Measurements from ENCODE around the gene ATXN7.

Gene ATXN7

GRCh38 chr3:64002233-64002632 is 138.6 kb downstream of the ATXN7 start:
- TF ChIP-seq, protein P1, sequence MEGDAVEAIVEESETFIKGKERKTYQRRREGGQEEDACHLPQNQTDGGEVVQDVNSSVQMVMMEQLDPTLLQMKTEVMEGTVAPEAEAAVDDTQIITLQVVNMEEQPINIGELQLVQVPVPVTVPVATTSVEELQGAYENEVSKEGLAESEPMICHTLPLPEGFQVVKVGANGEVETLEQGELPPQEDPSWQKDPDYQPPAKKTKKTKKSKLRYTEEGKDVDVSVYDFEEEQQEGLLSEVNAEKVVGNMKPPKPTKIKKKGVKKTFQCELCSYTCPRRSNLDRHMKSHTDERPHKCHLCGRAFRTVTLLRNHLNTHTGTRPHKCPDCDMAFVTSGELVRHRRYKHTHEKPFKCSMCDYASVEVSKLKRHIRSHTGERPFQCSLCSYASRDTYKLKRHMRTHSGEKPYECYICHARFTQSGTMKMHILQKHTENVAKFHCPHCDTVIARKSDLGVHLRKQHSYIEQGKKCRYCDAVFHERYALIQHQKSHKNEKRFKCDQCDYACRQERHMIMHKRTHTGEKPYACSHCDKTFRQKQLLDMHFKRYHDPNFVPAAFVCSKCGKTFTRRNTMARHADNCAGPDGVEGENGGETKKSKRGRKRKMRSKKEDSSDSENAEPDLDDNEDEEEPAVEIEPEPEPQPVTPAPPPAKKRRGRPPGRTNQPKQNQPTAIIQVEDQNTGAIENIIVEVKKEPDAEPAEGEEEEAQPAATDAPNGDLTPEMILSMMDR (IDR thresholded peaks at IDR 0.05; ENCODE audit: borderline replicate concordance, insufficient read depth, low read depth, low read length) = no peak
- H3K4me3 ChIP-seq (ENCODE audit: low read depth, low read length) = no peak overlapping the region

DNA sequence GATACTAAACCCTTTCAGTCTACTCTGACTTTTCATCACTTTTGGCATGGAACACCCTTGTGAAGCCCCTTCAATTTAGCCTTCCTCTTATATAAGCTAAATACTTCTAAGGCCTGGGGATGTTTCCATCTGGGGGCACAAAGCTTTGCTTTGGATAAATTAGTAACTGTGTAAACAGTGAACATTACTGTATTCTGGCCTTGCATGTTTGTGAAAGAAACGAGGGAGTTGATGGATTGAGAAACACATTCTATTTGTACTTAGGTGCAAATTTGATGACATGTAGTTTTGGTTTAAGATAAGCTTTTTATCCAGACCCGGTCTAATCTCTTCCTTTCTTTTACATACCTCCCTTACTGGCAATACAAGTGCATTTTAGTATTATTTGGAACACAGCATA is 139.9 kb downstream of the ATXN7 start:
- no peak overlapping the region for H3K4me3 ChIP-seq (ENCODE audit: low read depth, low read length)
- TF ChIP-seq, protein P1 (IDR thresholded peaks at IDR 0.05; ENCODE audit: borderline replicate concordance, insufficient read depth, low read depth, low read length) = no peak

GRCh38 chr3:64008017-64008416 is 144.3 kb downstream of the ATXN7 start:
- no peak overlapping the region for H3K4me3 ChIP-seq (ENCODE audit: low read depth, low read length)
- TF ChIP-seq, protein P1 (IDR thresholded peaks at IDR 0.05; ENCODE audit: borderline replicate concordance, insufficient read depth, low read depth, low read length) = no peak

DNA sequence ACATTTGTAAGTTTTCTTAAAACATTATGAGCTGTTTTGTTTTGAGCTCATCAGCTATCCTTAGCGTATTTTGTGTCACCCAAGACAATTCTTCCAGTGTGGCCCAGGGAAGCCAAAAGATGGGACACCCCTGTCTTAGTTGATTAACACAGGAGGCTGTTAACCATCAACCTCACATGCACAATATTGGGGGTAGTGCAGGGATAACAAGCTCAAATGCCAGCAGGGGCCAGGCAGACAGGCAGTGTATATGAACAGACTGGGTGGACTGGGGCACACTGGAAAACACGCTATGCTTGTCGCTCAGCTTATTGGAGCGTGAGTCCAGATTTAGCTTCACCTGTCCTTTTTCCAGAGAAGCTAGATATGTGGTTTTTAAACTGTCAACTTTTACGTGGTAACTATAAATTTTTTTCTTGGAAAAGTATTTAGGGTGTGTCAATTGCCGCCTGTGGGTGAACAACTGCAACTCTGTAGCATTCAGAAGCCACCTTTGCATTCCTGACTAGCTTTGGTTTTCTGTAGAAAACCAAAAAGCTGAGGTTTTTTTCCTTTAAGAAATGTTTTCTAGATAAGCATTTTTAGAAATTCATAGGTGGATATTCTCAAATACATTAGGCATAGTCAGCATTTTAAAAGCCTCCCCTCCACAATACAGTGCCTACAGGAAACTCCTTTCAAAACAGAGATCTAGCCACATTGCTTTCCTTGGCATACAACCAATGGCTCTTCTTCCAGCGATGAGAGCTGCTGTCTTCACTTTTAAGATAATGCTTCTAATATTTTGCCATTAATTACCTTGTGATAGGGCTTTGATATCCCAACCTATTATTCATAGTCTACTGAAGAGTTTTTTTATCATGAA is 145.1 kb downstream of the ATXN7 start:
- no peak overlapping the region for H3K4me3 ChIP-seq (ENCODE audit: low read depth, low read length)
- TF ChIP-seq, protein P1 (IDR thresholded peaks at IDR 0.05; ENCODE audit: borderline replicate concordance, insufficient read depth, low read depth, low read length) = no peak

DNA sequence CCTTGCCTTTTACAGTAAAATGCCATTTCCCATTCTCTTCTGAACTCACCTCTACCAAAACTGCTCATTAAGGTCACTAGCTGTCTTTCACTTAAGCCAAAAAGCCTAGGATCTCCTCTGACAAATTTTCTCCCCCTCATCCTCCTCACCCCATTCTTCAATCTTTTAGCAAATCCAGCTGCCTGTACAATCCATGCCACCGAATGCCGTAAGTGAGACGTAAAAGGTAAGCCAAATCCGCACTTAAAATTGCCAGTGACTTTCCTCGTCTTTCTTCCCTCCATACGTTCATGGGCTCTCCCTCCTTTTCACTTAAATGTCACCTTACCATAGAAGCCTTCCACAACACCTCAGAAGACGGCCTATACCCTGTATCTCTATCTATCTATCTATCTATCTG is 145.9 kb downstream of the ATXN7 start:
- no peak overlapping the region for H3K4me3 ChIP-seq (ENCODE audit: low read depth, low read length)
- TF ChIP-seq, protein P1 (IDR thresholded peaks at IDR 0.05; ENCODE audit: borderline replicate concordance, insufficient read depth, low read depth, low read length) = no peak

DNA sequence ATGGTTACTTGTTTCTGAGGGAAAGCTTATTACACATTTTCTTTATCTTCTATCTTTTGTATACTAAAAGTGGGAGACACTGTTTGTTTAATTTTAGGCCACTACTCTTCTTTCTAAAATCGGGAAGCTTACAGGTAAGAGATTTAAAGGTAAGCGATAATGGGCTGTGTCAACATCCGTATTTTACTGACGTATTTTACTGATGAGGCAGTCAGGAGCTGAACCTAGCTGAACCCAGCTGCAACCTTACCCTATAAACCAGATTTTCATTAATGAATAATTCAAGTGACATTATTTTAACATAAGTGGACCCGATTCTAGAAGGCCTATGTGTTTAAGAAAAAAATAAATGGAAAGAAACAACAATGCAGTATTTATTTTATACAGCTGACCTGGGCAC is 146.5 kb downstream of the ATXN7 start:
- TF ChIP-seq, protein P1 (IDR thresholded peaks at IDR 0.05; ENCODE audit: borderline replicate concordance, insufficient read depth, low read depth, low read length) = no peak

GRCh38 chr3:64011685-64012084 is 148.0 kb downstream of the ATXN7 start:
- TF ChIP-seq, protein P1 (IDR thresholded peaks at IDR 0.05; ENCODE audit: borderline replicate concordance, insufficient read depth, low read depth, low read length) = no peak
- H3K4me3 ChIP-seq (ENCODE audit: low read depth, low read length) = no peak overlapping the region

More for the DNA sequence above, 146.5 kb downstream of the ATXN7 start:
- no peak overlapping the region for H3K4me3 ChIP-seq (ENCODE audit: low read depth, low read length)
